SK-N-SH treated with all-trans-retinoic acid at 6 μM for 48 hours (cell line): ENCODE measurements around the gene RHBDL1.

Source experiments
- ATAC-seq: fragments of 200-7000 bp; cut with Tn5 transposase; 3 replicates; pipeline ENCODE4 v1.9.1; 2020; ENCODE audit warnings: mild to moderate bottlenecking, moderate library complexity
- ARNTL ChIP-seq: fragments of 450-650 bp; formaldehyde crosslinking; IDR thresholded peaks from 2 replicates; pipeline ENCODE4 v1.5.0; 2020; ENCODE audit warnings: low read depth, mild to moderate bottlenecking, moderate library complexity, borderline replicate concordance
- BACH2 ChIP-seq: fragments of 250-450 bp; sonication (Bioruptor Pico); IDR thresholded peaks from 2 replicates; pipeline ENCODE4 v1.9.0; 2021; ENCODE audit warnings: mild to moderate bottlenecking, borderline replicate concordance
- CREB5 ChIP-seq: fragments of 250-450 bp; sonication (Bioruptor Pico); IDR thresholded peaks from 2 replicates; pipeline ENCODE4 v1.5.1; 2020; ENCODE audit warnings: low read depth, mild to moderate bottlenecking, moderate library complexity
- CSDC2 ChIP-seq: fragments of 250-450 bp; sonication (Bioruptor Pico); IDR thresholded peaks from 2 replicates; pipeline ENCODE4 v1.5.0; 2020; ENCODE audit warnings: mild to moderate bottlenecking, moderate library complexity
- CSRNP3 ChIP-seq: fragments of 250-450 bp; sonication (Bioruptor Pico); IDR thresholded peaks from 2 replicates; pipeline ENCODE4 v1.5.1; 2021; ENCODE audit warnings: mild to moderate bottlenecking, moderate library complexity
- ESRRG ChIP-seq: fragments of 250-450 bp; sonication (Bioruptor Pico); IDR thresholded peaks from 2 replicates; pipeline ENCODE4 v1.6.1; 2021; ENCODE audit warnings: mild to moderate bottlenecking
- GLIS3 ChIP-seq: fragments of 250-450 bp; sonication (Bioruptor Pico); IDR thresholded peaks from 2 replicates; pipeline ENCODE4 v1.5.0; 2020; ENCODE audit warnings: mild to moderate bottlenecking, moderate library complexity
- ISL1 ChIP-seq: fragments of 250-450 bp; sonication (Bioruptor Pico); IDR thresholded peaks from 2 replicates; pipeline ENCODE4 v2.1.2; 2022; ENCODE audit warnings: mild to moderate bottlenecking, moderate library complexity
- OSR1 ChIP-seq: fragments of 250-450 bp; sonication (Bioruptor Pico); IDR thresholded peaks from 2 replicates; pipeline ENCODE4 v1.8.0; 2022; ENCODE audit warnings: moderate library complexity, mild to moderate bottlenecking, inconsistent platforms
- PATZ1 ChIP-seq: fragments of 250-450 bp; sonication (Bioruptor Pico); IDR thresholded peaks from 2 replicates; pipeline ENCODE4 v1.8.0; 2020; ENCODE audit warnings: mild to moderate bottlenecking, moderate library complexity, borderline replicate concordance
- POU6F1 ChIP-seq: fragments of 250-450 bp; sonication (Bioruptor Pico); IDR thresholded peaks from 2 replicates; pipeline ENCODE4 v1.8.0; 2021; ENCODE audit warnings: low read depth, mild to moderate bottlenecking, moderate library complexity, borderline replicate concordance
- PPARA ChIP-seq: fragments of 250-450 bp; sonication (Bioruptor Pico); IDR thresholded peaks from 2 replicates; pipeline ENCODE4 v1.5.0; 2020; ENCODE audit warnings: mild to moderate bottlenecking, borderline replicate concordance
- RARB ChIP-seq: fragments of 250-450 bp; sonication (Bioruptor Pico); IDR thresholded peaks from 2 replicates; pipeline ENCODE4 v1.8.0; 2021; ENCODE audit warnings: mild to moderate bottlenecking, moderate library complexity
- SNAI2 ChIP-seq: fragments of 250-450 bp; sonication (Bioruptor Pico); IDR thresholded peaks from 2 replicates; pipeline ENCODE4 v1.5.0; 2020; ENCODE audit warnings: mild to moderate bottlenecking, moderate library complexity
- TCF4 ChIP-seq: fragments of 250-450 bp; sonication (Bioruptor Pico); IDR thresholded peaks from 2 replicates; pipeline ENCODE4 v1.8.0; 2021; ENCODE audit warnings: mild to moderate bottlenecking, moderate library complexity, borderline replicate concordance
- TOX ChIP-seq: fragments of 250-450 bp; sonication (Bioruptor Pico); IDR thresholded peaks from 2 replicates; pipeline ENCODE4 v1.8.0; 2021; ENCODE audit warnings: mild to moderate bottlenecking, moderate library complexity, borderline replicate concordance
- TSHZ2 ChIP-seq: fragments of 250-450 bp; sonication (Bioruptor Pico); IDR thresholded peaks from 2 replicates; pipeline ENCODE4 v1.5.0; 2020; ENCODE audit warnings: mild to moderate bottlenecking, moderate library complexity
- ZC3H10 ChIP-seq: fragments of 250-450 bp; sonication (Bioruptor Pico); IDR thresholded peaks from 2 replicates; pipeline ENCODE4 v1.5.1; 2021; ENCODE audit warnings: mild to moderate bottlenecking, moderate library complexity
- ZFP3 ChIP-seq: fragments of 250-450 bp; sonication (Bioruptor Pico); IDR thresholded peaks from 2 replicates; pipeline ENCODE4 v1.5.0; 2020; ENCODE audit warnings: mild to moderate bottlenecking, moderate library complexity
- ZFP30 ChIP-seq: fragments of 450-650 bp; formaldehyde crosslinking; IDR thresholded peaks from 2 replicates; pipeline ENCODE4 v1.5.0; 2022; ENCODE audit warnings: mild to moderate bottlenecking, moderate library complexity
- ZNF565 ChIP-seq: fragments of 450-650 bp; formaldehyde crosslinking; conservative IDR thresholded peaks from 2 replicates; pipeline ENCODE4 v1.5.0; 2020; ENCODE audit warnings: low read depth, mild to moderate bottlenecking, moderate library complexity
- ZNF70 ChIP-seq: fragments of 450-650 bp; formaldehyde crosslinking; IDR thresholded peaks from 2 replicates; pipeline ENCODE4 v1.5.0; 2020; ENCODE audit warnings: mild to moderate bottlenecking, moderate library complexity
- ZNF8 ChIP-seq: fragments of 450-650 bp; formaldehyde crosslinking; IDR thresholded peaks from 2 replicates; pipeline ENCODE4 v1.5.0; 2020; ENCODE audit warnings: mild to moderate bottlenecking, moderate library complexity

Gene RHBDL1

GRCh38 chr16:677316-678190 is 2.1 kb downstream of the RHBDL1 start:
- TF ChIP-seq ZNF8 (CRISPR knock-in tag) = no peak
- no peak for TF ChIP-seq POU6F1
- TF ChIP-seq OSR1 (CRISPR knock-in tag) = no peak
- no peak for TF ChIP-seq ARNTL (CRISPR knock-in tag)
- no peak for TF ChIP-seq GLIS3
- no peak for TF ChIP-seq PATZ1 (CRISPR knock-in tag)
- no peak for TF ChIP-seq BACH2 (CRISPR knock-in tag)
- TF ChIP-seq ESRRG (CRISPR knock-in tag) = no peak
- TF ChIP-seq CSDC2 (CRISPR knock-in tag) = no peak
- TF ChIP-seq PPARA (CRISPR knock-in tag) = no peak
- no peak for TF ChIP-seq ZNF565 (CRISPR knock-in tag)
- no peak for TF ChIP-seq CREB5 (CRISPR knock-in tag)
- TF ChIP-seq TSHZ2 (CRISPR knock-in tag) = no peak
- TF ChIP-seq ZFP30 (CRISPR knock-in tag) = no peak
- TF ChIP-seq ISL1 (CRISPR knock-in tag) = no peak
- no peak for TF ChIP-seq ZFP3 (CRISPR knock-in tag)
- no peak for TF ChIP-seq RARB
- TF ChIP-seq SNAI2 (CRISPR knock-in tag) = no peak
- TF ChIP-seq CSRNP3 = no peak
- TF ChIP-seq ZNF70 (CRISPR knock-in tag) = no peak
- no peak for ATAC-seq

GRCh38 chr16:678209-678857 is 2.9 kb downstream of the RHBDL1 start:
- no peak for TF ChIP-seq ZNF8 (CRISPR knock-in tag)
- no peak for TF ChIP-seq SNAI2 (CRISPR knock-in tag)
- TF ChIP-seq ZNF70 (CRISPR knock-in tag) = no peak
- TF ChIP-seq ZFP30 (CRISPR knock-in tag) = no peak
- TF ChIP-seq ARNTL (CRISPR knock-in tag) = no peak
- TF ChIP-seq ISL1 (CRISPR knock-in tag) = no peak
- no peak for TF ChIP-seq BACH2 (CRISPR knock-in tag)
- TF ChIP-seq CSDC2 (CRISPR knock-in tag) = no peak
- no peak for TF ChIP-seq ZFP3 (CRISPR knock-in tag)
- no peak for TF ChIP-seq CREB5 (CRISPR knock-in tag)
- TF ChIP-seq GLIS3 = no peak
- TF ChIP-seq POU6F1 = no peak
- TF ChIP-seq CSRNP3 = no peak
- no peak for TF ChIP-seq ZC3H10 (CRISPR knock-in tag)
- TF ChIP-seq ESRRG (CRISPR knock-in tag) = no peak
- TF ChIP-seq PPARA (CRISPR knock-in tag) = no peak
- no peak for TF ChIP-seq TCF4 (CRISPR knock-in tag)
- no peak for TF ChIP-seq RARB
- TF ChIP-seq TOX (CRISPR knock-in tag) = no peak
- ATAC-seq = no peak
